PC-9 (cell line): ENCODE measurements around the gene SYNGR1. TPM values are rescaled to one million over a fixed set of nuclear protein-coding genes. Genes with fewer than 3 reads are reported as not detected.
"Not testable (repeated sequence)": the region's sequence is repeated elsewhere in the genome, so short reads cannot be mapped to it uniquely, and the experiment has no call there.

Experiments
- BruUV-seq: library from RNA; stranded (reverse); fragments of 400-500 nt; replicated peaks from 2 replicates; lab custom pipeline; 2021; lab: Mats Ljungman, UMichigan
- CTCF ChIA-PET: fragments of 300-600 bp; sonication (Branson Sonifier 250); formaldehyde crosslinking; loops from one replicate; lab custom pipeline; 2022; ENCODE audit warnings: antibody characterized with exemption; lab: Charles Lee
- POLR2A ChIA-PET: fragments of 300-600 bp; sonication (Branson Sonifier 250); formaldehyde crosslinking; loops from one replicate; lab custom pipeline; 2022; ENCODE audit warnings: antibody characterized with exemption; ENCODE audit not compliant: unreplicated experiment; lab: Charles Lee
- DNase-seq, 2 experiments: peaks; one replicate each; pipeline versions ENCODE4 v3.0.0 to v3.0.0-alpha.2; 2015 to 2022; ENCODE audit warnings: mixed read lengths in 1 of 2
- H2AFZ ChIP-seq: fragments of 200-600 bp; sonication (generic); 2 replicates; pipeline ENCODE4 v1.8.1; 2017; ENCODE audit warnings: antibody characterized with exemption
- H3F3A ChIP-seq: fragments of 200-600 bp; sonication (generic); 2 replicates; pipeline ENCODE4 v1.8.1; 2017; ENCODE audit warnings: antibody characterized with exemption, mild to moderate bottlenecking, low read depth; ENCODE audit not compliant: insufficient read depth
- H3K27ac ChIP-seq: fragments of 200-600 bp; sonication (generic); 2 replicates; pipeline ENCODE4 v1.6.1; 2016; ENCODE audit warnings: mixed run types
- H3K27me3 ChIP-seq: fragments of 200-600 bp; sonication (generic); 2 replicates; pipeline ENCODE4 v1.6.1; 2016; ENCODE audit warnings: low read depth, mixed run types; ENCODE audit not compliant: insufficient read depth
- H3K36me3 ChIP-seq: fragments of 200-600 bp; sonication (generic); 2 replicates; pipeline ENCODE4 v1.6.1; 2016; ENCODE audit warnings: low read depth, mixed run types
- H3K4me1 ChIP-seq: fragments of 200-600 bp; sonication (generic); replicated peaks from 2 replicates; pipeline ENCODE4 v1.6.1; 2016; ENCODE audit warnings: mixed run types; ENCODE audit not compliant: insufficient read depth
- H3K4me2 ChIP-seq: fragments of 200-600 bp; sonication (generic); 2 replicates; pipeline ENCODE4 v1.6.1; 2017; ENCODE audit warnings: mixed run types
- H3K4me3 ChIP-seq: fragments of 200-600 bp; sonication (generic); 2 replicates; pipeline ENCODE4 v1.6.1; 2016; ENCODE audit warnings: mixed run types
- H3K79me2 ChIP-seq: fragments of 200-600 bp; sonication (generic); 2 replicates; pipeline ENCODE4 v1.6.1; 2017; ENCODE audit warnings: low read depth, mixed run types
- H3K9me2 ChIP-seq: fragments of 200-600 bp; sonication (generic); 2 replicates; pipeline ENCODE4 v1.8.1; 2017; ENCODE audit warnings: mild to moderate bottlenecking; ENCODE audit not compliant: insufficient read depth
- H3K9me3 ChIP-seq: fragments of 200-600 bp; sonication (generic); 2 replicates; pipeline ENCODE4 v1.8.1; 2016; ENCODE audit warnings: low read depth; ENCODE audit not compliant: insufficient read depth
- H4K20me1 ChIP-seq: fragments of 200-600 bp; sonication (generic); 2 replicates; pipeline ENCODE4 v1.8.1; 2017; ENCODE audit not compliant: insufficient read depth
- CTCF ChIP-seq: fragments of 200-600 bp; sonication (generic); conservative IDR thresholded peaks from 2 replicates; pipeline ENCODE4 v1.6.1; 2017; ENCODE audit warnings: mixed run types, antibody characterized with exemption, mild to moderate bottlenecking, moderate library complexity
- EZH2 ChIP-seq: fragments of 200-600 bp; sonication (generic); IDR thresholded peaks from 2 replicates; pipeline ENCODE4 v1.8.0; 2017; ENCODE audit warnings: antibody characterized with exemption, low read depth
- intact Hi-C: fragments of 100-400 bp; cut with micrococcal nuclease; formaldehyde crosslinking; loops from one replicate; pipeline ENCODE4 v1.10.0; 2022; ENCODE audit not compliant: unreplicated experiment
- total RNA-seq: library from RNA; stranded (reverse); gene quantifications from 2 replicates; pipeline ENCODE4 v1.2.3, GENCODE V29; 2021

The SYNGR1 gene
- total RNA-seq, 1 experiment from 2014 or later: 12.0 TPM

GRCh38 chr22:39410264-39410663, 60.5 kb downstream of the SYNGR1 start:
- Histone ChIP-seq H3K9me2 (no peaks in the 10 kb centered on the region), H3K36me3 (no peaks in the 10 kb centered on the region), H3F3A (peaks cover 9% of the 10 kb centered on the region; the same call in 1 of the 2 replicates), H4K20me1 (peaks cover 21% of the 10 kb centered on the region; the same call in 1 of the 2 replicates), H3K27me3 (no peaks in the 10 kb centered on the region), H3K4me3 (no peak overlapping the region), H3K4me1 (no peaks in the 10 kb centered on the region), H3K79me2 (0 out of 2 replicates have a peak, but pooled peaks cover 9% of the 10 kb centered on the region), H3K27ac (no peak overlapping the region), H3K9me3 (no peaks in the 10 kb centered on the region), H3K4me2 (no peak overlapping the region), H2AFZ (no peak overlapping the region)
- BruUV-seq: no TSS peak
- CTCF ChIA-PET: no interaction called here
- DNase-seq: no peak
- POLR2A ChIA-PET: no interaction called here
- intact Hi-C loops: no loop called here
- no peak for TF ChIP-seq EZH2
- no peak for TF ChIP-seq CTCF

GRCh38 chr22:39411828-39412365, 62.1 kb downstream of the SYNGR1 start:
- CTCF ChIA-PET, H3K36me3 ChIP-seq, H3K9me3 ChIP-seq, DNase-seq, H3K27me3 ChIP-seq, H3K4me2 ChIP-seq, H2AFZ ChIP-seq, H3K27ac ChIP-seq, H3K79me2 ChIP-seq, H3K4me1 ChIP-seq, intact Hi-C loops, BruUV-seq, H3K9me2 ChIP-seq, H3K4me3 ChIP-seq, H3F3A ChIP-seq: not testable (repeated sequence)
- H4K20me1 ChIP-seq: peaks cover 21% of the 10 kb centered on the region; the same call in 1 of the 2 replicates
- POLR2A ChIA-PET: interaction anchor here (0.7 kb wide), 1 partner anchor 111 kb away, joined by 3 read pairs; no protein-coding TSS in a partner anchor

GRCh38 chr22:39413204-39413603, 63.4 kb downstream of the SYNGR1 start:
- H3K4me1 ChIP-seq, H3K36me3 ChIP-seq, H3K27ac ChIP-seq, H3K4me2 ChIP-seq, H3K27me3 ChIP-seq, intact Hi-C loops, H3K9me3 ChIP-seq, H3K79me2 ChIP-seq, BruUV-seq, H3F3A ChIP-seq, CTCF ChIA-PET, DNase-seq, H3K4me3 ChIP-seq, H2AFZ ChIP-seq, H3K9me2 ChIP-seq: not testable (repeated sequence)
- POLR2A ChIA-PET: interaction anchor here (0.6 kb wide), 1 partner anchor 264 kb away, joined by 4 read pairs; no protein-coding TSS in a partner anchor
- H4K20me1 ChIP-seq: peaks cover 20% of the 10 kb centered on the region; the same call in 1 of the 2 replicates

- no peak for DNase-seq
- Histone ChIP-seq H3K79me2 (no peaks in the 10 kb centered on the region), H3K9me2 (no peaks in the 10 kb centered on the region), H3F3A (peaks cover 5% of the 10 kb centered on the region; the same call in 1 of the 2 replicates), H3K4me1 (no peaks in the 10 kb centered on the region), H3K27ac (no peak overlapping the region), H3K9me3 (no peaks in the 10 kb centered on the region), H4K20me1 (peaks cover 17% of the 10 kb centered on the region; the same call in 1 of the 2 replicates), H3K4me2 (no peak overlapping the region), H2AFZ (no peak overlapping the region), H3K4me3 (no peak overlapping the region), H3K27me3 (no peaks in the 10 kb centered on the region), H3K36me3 (peaks cover 13% of the 10 kb centered on the region)
- intact Hi-C loops: no loop called here
- ChIA-PET CTCF (no interaction called here), POLR2A (no interaction called here)
- BruUV-seq: no TSS peak
- no peak for TF ChIP-seq CTCF
- no peak for TF ChIP-seq EZH2
Measured at GRCh38 chr22:39414377-39414776, 64.6 kb downstream of the SYNGR1 start.
